Measurements from ENCODE around the gene CENPE. TPM values are rescaled to one million over a fixed set of nuclear protein-coding genes. Genes with fewer than 3 reads are reported as not detected.
A peak's percentile ranks its signal among the peaks of the same experiment; 100 is the strongest.

The CENPE gene
- total RNA-seq, 1 experiment from 2014 or later = 28.7 TPM

GRCh38 chr4:103207673-103208072, 9.5 kb upstream of the CENPE start:
- ChIA-PET CTCF (no interaction called here), POLR2A (ENCODE audit: unreplicated experiment) (no interaction called here)
- H3K79me2 ChIP-seq (ENCODE audit: low read depth) = no peaks in the 10 kb centered on the region
- H2AFZ ChIP-seq = no peak overlapping the region
- H3K27ac ChIP-seq = no peak overlapping the region
- no peaks in the 10 kb centered on the region for H3K36me3 ChIP-seq (ENCODE audit: low read depth)
- no peaks in the 10 kb centered on the region for H3K9me2 ChIP-seq (ENCODE audit: insufficient read depth)
- no peak overlapping the region for H3K4me3 ChIP-seq
- TF ChIP-seq CTCF (conservative IDR thresholded peaks at IDR 0.05) (no peak), EZH2 (IDR thresholded peaks at IDR 0.05; ENCODE audit: low read depth) (no peak)
- H3K4me2 ChIP-seq = no peak overlapping the region
- H4K20me1 ChIP-seq (ENCODE audit: insufficient read depth) = no peaks in the 10 kb centered on the region
- intact Hi-C loops (cut with micrococcal nuclease; ENCODE audit: unreplicated experiment) = no loop called here
- DNase-seq = peak in 1 of 2 experiments; percentile 8
- no peaks in the 10 kb centered on the region for H3K9me3 ChIP-seq (ENCODE audit: insufficient read depth, low read depth)
- no TSS peak for BruUV-seq (replicated peaks)
- H3K27me3 ChIP-seq (ENCODE audit: insufficient read depth, low read depth) = no peaks in the 10 kb centered on the region
- no peaks in the 10 kb centered on the region for H3F3A ChIP-seq (ENCODE audit: insufficient read depth, low read depth)
- H3K4me1 ChIP-seq (replicated peaks; ENCODE audit: insufficient read depth) = no peaks in the 10 kb centered on the region

- BruUV-seq (replicated peaks) = no TSS peak
- Histone ChIP-seq H3F3A (ENCODE audit: insufficient read depth, low read depth) (no peaks in the 10 kb centered on the region), H3K79me2 (ENCODE audit: low read depth) (no peaks in the 10 kb centered on the region), H3K4me2 (no peak overlapping the region), H3K27ac (no peak overlapping the region), H2AFZ (no peak overlapping the region), H3K4me1 (replicated peaks; ENCODE audit: insufficient read depth) (no peaks in the 10 kb centered on the region), H3K4me3 (no peak overlapping the region), H3K36me3 (ENCODE audit: low read depth) (no peaks in the 10 kb centered on the region), H3K9me3 (ENCODE audit: insufficient read depth, low read depth) (no peaks in the 10 kb centered on the region), H3K9me2 (ENCODE audit: insufficient read depth) (no peaks in the 10 kb centered on the region), H4K20me1 (ENCODE audit: insufficient read depth) (no peaks in the 10 kb centered on the region), H3K27me3 (ENCODE audit: insufficient read depth, low read depth) (no peaks in the 10 kb centered on the region)
- TF ChIP-seq CTCF (conservative IDR thresholded peaks at IDR 0.05) = peak; percentile 59
- no peak for TF ChIP-seq EZH2 (IDR thresholded peaks at IDR 0.05; ENCODE audit: low read depth)
- no peak for DNase-seq
- POLR2A ChIA-PET (ENCODE audit: unreplicated experiment) = no interaction called here
- CTCF ChIA-PET = interaction anchor here (0.6 kb wide), 1 partner anchor 85 kb away, joined by 3 read pairs; no protein-coding TSS in a partner anchor
- intact Hi-C loops (cut with micrococcal nuclease; ENCODE audit: unreplicated experiment) = loop anchor here (2.0 to 5.0 kb wide), 4 partner anchors 583 to 788 kb away; no protein-coding TSS in a partner anchor
These were observed 6.0 kb upstream of the CENPE start for GRCh38 chr4:103204111-103204510.

- Histone ChIP-seq H4K20me1 (ENCODE audit: insufficient read depth) (no peaks in the 10 kb centered on the region), H3K9me3 (ENCODE audit: insufficient read depth, low read depth) (no peaks in the 10 kb centered on the region), H3K36me3 (ENCODE audit: low read depth) (no peaks in the 10 kb centered on the region), H3K79me2 (ENCODE audit: low read depth) (peaks cover 12% of the 10 kb centered on the region), H2AFZ (no peak overlapping the region), H3K27ac (no peak overlapping the region), H3K4me2 (no peak overlapping the region), H3K4me3 (no peak overlapping the region), H3F3A (ENCODE audit: insufficient read depth, low read depth) (no peaks in the 10 kb centered on the region), H3K27me3 (ENCODE audit: insufficient read depth, low read depth) (no peaks in the 10 kb centered on the region), H3K9me2 (ENCODE audit: insufficient read depth) (no peaks in the 10 kb centered on the region), H3K4me1 (replicated peaks; ENCODE audit: insufficient read depth) (0 out of 2 replicates have a peak, but pooled peaks cover 3% of the 10 kb centered on the region)
- DNase-seq = no peak
- ChIA-PET POLR2A (ENCODE audit: unreplicated experiment) (no interaction called here), CTCF (no interaction called here)
- intact Hi-C loops (cut with micrococcal nuclease; ENCODE audit: unreplicated experiment) = loop anchor here (5.0 kb wide), 3 partner anchors 586 to 791 kb away; no protein-coding TSS in a partner anchor
- no TSS peak for BruUV-seq (replicated peaks)
- TF ChIP-seq CTCF (conservative IDR thresholded peaks at IDR 0.05) (no peak), EZH2 (IDR thresholded peaks at IDR 0.05; ENCODE audit: low read depth) (no peak)
These were observed 3.6 kb upstream of the CENPE start for GRCh38 chr4:103201724-103202123.

Measured in PC-9 (cell line).